ENCODE results near the gene SORL1.

SORL1 gene

DNA sequence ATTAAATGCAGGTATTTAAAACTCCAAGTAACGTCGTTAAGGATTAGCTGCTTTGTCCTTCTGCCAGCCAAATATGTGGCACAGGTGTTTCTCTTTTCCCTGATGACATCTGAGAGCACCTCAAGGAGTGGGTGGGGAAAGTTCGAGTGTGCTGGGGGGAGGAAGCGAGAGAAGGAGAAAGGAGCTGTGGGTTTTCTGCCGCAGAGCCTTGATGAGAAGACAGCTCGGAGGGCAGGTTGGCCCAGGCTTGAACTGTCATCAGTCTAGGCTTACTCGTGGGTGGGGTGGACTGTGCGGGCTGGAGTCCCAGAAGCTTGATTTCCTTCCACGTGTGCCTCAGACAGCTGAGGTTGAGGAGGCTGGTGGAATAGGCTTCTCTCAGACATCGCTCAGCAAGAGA lies 15.9 kb downstream of the SORL1 start:
- Histone ChIP-seq H3K36me3 (ENCODE audit: control insufficient read depth in 1 of 2, insufficient read depth in 2 of 2, low read length in 2 of 2) (no peaks in the 10 kb centered on the region), H3K9me3 (ENCODE audit: control insufficient read depth in 1 of 2, low read length in 2 of 2) (no peaks in the 10 kb centered on the region), H3K4me1 (ENCODE audit: control insufficient read depth in 1 of 2, insufficient read depth in 2 of 2, low read length in 2 of 2) (peaks cover 24 to 30% of the 10 kb centered on the region in 2 donors), H3K4me3 (ENCODE audit: low read depth in 1 of 2, low read length in 2 of 2) (no peak overlapping the region), H3K27me3 (ENCODE audit: low read depth, low read length) (no peaks in the 10 kb centered on the region), H3K27ac (ENCODE audit: low read length) (no peak overlapping the region)

GRCh38 chr11:121469910-121470309 lies 17.8 kb downstream of the SORL1 start:
- peaks cover 20 to 24% of the 10 kb centered on the region in 2 donors for H3K4me1 ChIP-seq (ENCODE audit: control insufficient read depth in 1 of 2, insufficient read depth in 2 of 2, low read length in 2 of 2)
- H3K36me3 ChIP-seq (ENCODE audit: control insufficient read depth in 1 of 2, insufficient read depth in 2 of 2, low read length in 2 of 2): no peaks in the 10 kb centered on the region
- H3K4me3 ChIP-seq (ENCODE audit: low read depth in 1 of 2, low read length in 2 of 2): no peak overlapping the region
- H3K9me3 ChIP-seq (ENCODE audit: control insufficient read depth in 1 of 2, low read length in 2 of 2): no peaks in the 10 kb centered on the region
- H3K27ac ChIP-seq (ENCODE audit: low read length): no peak overlapping the region
- no peaks in the 10 kb centered on the region for H3K27me3 ChIP-seq (ENCODE audit: low read depth, low read length)

DNA sequence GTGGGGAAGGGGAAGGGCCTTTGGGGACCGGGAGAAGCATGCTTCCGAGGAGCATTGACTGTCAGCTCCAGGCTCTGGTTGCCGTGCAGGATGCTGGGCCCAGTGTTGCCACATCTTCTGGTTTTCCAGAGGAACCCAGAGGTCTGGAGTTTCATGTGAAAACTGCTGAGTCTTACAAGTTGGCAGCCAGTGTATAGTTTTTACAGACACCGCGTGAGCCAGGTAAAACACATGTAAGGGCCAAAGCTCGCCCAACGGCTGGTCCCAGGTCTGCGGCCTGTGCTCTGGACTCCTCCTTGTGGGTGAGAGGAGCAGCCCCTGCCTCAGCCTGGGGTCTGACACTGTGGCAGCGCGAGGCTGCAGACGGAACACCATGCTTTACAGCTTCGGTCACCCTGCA lies 19.1 kb downstream of the SORL1 start:
- Histone ChIP-seq H3K4me1 (ENCODE audit: control insufficient read depth in 1 of 2, insufficient read depth in 2 of 2, low read length in 2 of 2) (peaks cover 13 to 14% of the 10 kb centered on the region in 2 donors), H3K27ac (ENCODE audit: low read length) (no peak overlapping the region), H3K27me3 (ENCODE audit: low read depth, low read length) (no peaks in the 10 kb centered on the region), H3K36me3 (ENCODE audit: control insufficient read depth in 1 of 2, insufficient read depth in 2 of 2, low read length in 2 of 2) (no peaks in the 10 kb centered on the region), H3K4me3 (ENCODE audit: low read depth in 1 of 2, low read length in 2 of 2) (no peak overlapping the region), H3K9me3 (ENCODE audit: control insufficient read depth in 1 of 2, low read length in 2 of 2) (no peaks in the 10 kb centered on the region)

DNA sequence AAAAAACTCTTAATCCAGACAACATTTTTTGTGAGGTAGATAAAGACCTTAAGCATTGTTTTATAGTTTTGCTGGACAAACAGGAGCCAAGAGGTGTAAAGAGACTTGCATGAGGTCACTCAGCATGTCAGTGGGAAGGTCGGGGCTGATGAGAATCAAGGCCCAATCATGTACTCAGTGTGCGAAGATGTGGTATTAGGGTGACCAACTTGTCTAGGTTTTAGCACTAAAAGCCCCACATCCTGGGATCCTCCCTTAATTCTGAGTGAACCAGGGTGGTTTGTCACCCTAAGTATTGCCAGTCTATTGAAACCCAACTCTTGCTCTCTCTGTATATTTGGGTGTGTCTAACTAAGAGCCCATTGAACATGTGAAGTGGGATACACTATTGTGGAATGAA lies 20.2 kb downstream of the SORL1 start:
- Histone ChIP-seq H3K9me3 (ENCODE audit: control insufficient read depth in 1 of 2, low read length in 2 of 2) (no peaks in the 10 kb centered on the region), H3K27ac (ENCODE audit: low read length) (no peak overlapping the region), H3K4me1 (ENCODE audit: control insufficient read depth in 1 of 2, insufficient read depth in 2 of 2, low read length in 2 of 2) (peaks cover 6 to 9% of the 10 kb centered on the region in 2 donors), H3K27me3 (ENCODE audit: low read depth, low read length) (no peaks in the 10 kb centered on the region), H3K36me3 (ENCODE audit: control insufficient read depth in 1 of 2, insufficient read depth in 2 of 2, low read length in 2 of 2) (no peaks in the 10 kb centered on the region), H3K4me3 (ENCODE audit: low read depth in 1 of 2, low read length in 2 of 2) (no peak overlapping the region)

DNA sequence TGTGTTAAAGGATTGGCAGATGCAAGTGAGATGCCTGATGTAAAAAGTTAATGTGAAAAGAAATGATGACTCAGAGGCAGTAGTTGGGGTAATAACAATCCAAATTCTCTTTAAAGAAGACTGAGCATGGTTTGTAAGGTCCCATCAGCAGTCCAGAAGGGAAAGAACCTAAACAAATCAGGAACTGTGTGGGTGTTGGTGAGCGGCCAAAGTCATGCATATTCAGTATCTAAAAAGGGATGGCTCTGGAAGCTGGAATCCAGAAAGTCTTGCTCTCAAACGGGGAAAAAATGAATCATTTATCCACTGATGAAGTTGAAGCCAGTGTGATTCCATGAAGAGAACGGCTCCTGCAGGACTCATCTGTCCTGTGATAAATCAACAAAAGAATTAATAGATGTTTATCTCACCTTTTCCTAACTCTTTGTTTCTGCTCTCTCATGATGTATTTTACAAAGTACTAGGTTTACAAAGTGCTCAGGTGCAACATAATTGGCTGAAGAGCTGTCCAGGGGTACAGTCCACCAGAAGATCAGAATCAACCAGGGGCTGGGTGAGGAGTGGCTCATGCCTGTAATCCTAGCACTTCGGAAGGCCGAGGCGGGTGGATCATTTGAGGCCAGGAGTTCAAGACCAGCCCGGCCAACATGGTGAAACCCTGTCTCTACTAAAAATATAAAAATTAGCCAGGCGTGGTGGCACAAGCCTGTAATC lies 21.1 kb downstream of the SORL1 start:
- Histone ChIP-seq H3K4me1 (ENCODE audit: control insufficient read depth in 1 of 2, insufficient read depth in 2 of 2, low read length in 2 of 2) (peaks cover 0 to 6% of the 10 kb centered on the region in 2 donors), H3K27ac (ENCODE audit: low read length) (no peak overlapping the region), H3K36me3 (ENCODE audit: control insufficient read depth in 1 of 2, insufficient read depth in 2 of 2, low read length in 2 of 2) (no peaks in the 10 kb centered on the region), H3K27me3 (ENCODE audit: low read depth, low read length) (no peaks in the 10 kb centered on the region), H3K9me3 (ENCODE audit: control insufficient read depth in 1 of 2, low read length in 2 of 2) (no peaks in the 10 kb centered on the region), H3K4me3 (ENCODE audit: low read depth in 1 of 2, low read length in 2 of 2) (no peak overlapping the region)

DNA sequence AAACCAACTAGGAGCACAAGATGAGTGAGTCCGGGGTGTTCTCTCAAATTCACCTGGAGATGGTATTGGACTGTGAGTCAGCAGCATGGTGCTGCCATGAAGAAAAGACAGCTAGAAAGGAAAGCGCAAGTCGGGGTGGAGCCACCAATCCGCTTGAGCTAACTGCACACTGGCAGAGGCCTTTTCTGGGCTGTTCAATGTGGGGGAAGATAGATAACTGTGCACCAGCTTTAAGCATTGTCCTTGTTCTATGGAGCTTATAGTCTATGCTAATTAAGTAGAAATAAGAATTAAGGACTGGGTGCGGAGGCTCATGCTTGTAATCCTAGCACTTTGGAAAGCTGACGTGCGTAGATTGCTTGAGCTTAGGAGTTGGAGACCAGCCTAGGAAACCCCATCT lies 22.6 kb downstream of the SORL1 start:
- Histone ChIP-seq H3K9me3 (ENCODE audit: control insufficient read depth in 1 of 2, low read length in 2 of 2) (no peaks in the 10 kb centered on the region), H3K27ac (ENCODE audit: low read length) (no peak overlapping the region), H3K27me3 (ENCODE audit: low read depth, low read length) (no peaks in the 10 kb centered on the region), H3K36me3 (ENCODE audit: control insufficient read depth in 1 of 2, insufficient read depth in 2 of 2, low read length in 2 of 2) (no peaks in the 10 kb centered on the region), H3K4me1 (ENCODE audit: control insufficient read depth in 1 of 2, insufficient read depth in 2 of 2, low read length in 2 of 2) (peaks cover 0 to 6% of the 10 kb centered on the region in 2 donors), H3K4me3 (ENCODE audit: low read depth in 1 of 2, low read length in 2 of 2) (no peak overlapping the region)

GRCh38 chr11:121476379-121477032 lies 24.4 kb downstream of the SORL1 start:
- Histone ChIP-seq H3K27ac (ENCODE audit: low read length) (no peak overlapping the region), H3K9me3 (ENCODE audit: control insufficient read depth in 1 of 2, low read length in 2 of 2) (no peaks in the 10 kb centered on the region), H3K4me1 (ENCODE audit: control insufficient read depth in 1 of 2, insufficient read depth in 2 of 2, low read length in 2 of 2) (peaks cover 0 to 6% of the 10 kb centered on the region in 2 donors), H3K27me3 (ENCODE audit: low read depth, low read length) (no peaks in the 10 kb centered on the region), H3K36me3 (ENCODE audit: control insufficient read depth in 1 of 2, insufficient read depth in 2 of 2, low read length in 2 of 2) (no peaks in the 10 kb centered on the region), H3K4me3 (ENCODE audit: low read depth in 1 of 2, low read length in 2 of 2) (no peak overlapping the region)

DNA sequence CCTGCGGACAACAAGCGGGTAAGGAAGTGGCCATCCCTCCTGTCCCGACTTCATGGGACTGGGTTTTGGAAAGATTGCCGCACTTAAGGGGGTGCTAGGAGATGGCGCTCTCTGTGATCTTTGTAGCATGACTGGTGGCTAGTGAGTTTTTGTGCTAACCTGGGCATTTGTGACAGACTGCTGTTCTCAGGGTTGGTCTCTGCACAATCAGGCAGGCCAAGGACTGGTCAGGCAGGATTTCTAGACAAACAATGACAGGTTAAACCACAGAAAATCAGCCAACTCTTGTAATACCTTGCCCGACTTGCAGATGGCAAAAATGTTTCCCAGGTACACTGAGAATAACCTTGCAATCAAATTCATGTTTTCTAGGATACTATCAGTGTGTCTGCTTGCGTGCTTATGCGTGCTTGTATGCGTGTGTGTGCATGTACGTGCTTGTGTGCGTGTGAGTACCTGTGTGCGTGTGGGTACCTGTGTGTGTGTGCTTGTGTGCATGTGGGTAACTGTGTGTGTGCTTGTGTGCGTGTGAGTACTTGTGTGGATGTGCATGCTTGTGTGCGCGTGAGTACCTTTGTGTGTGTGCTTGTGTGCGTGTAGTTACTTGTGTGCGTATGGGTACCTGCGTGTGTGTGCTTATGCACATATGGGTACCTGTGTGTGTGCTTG lies 26.2 kb downstream of the SORL1 start:
- Histone ChIP-seq H3K27me3 (ENCODE audit: low read depth, low read length) (no peaks in the 10 kb centered on the region), H3K4me1 (ENCODE audit: control insufficient read depth in 1 of 2, insufficient read depth in 2 of 2, low read length in 2 of 2) (no peaks in the 10 kb centered on the region), H3K9me3 (ENCODE audit: control insufficient read depth in 1 of 2, low read length in 2 of 2) (no peaks in the 10 kb centered on the region), H3K4me3 (ENCODE audit: low read depth in 1 of 2, low read length in 2 of 2) (no peak overlapping the region), H3K36me3 (ENCODE audit: control insufficient read depth in 1 of 2, insufficient read depth in 2 of 2, low read length in 2 of 2) (no peaks in the 10 kb centered on the region), H3K27ac (ENCODE audit: low read length) (no peak overlapping the region)

DNA sequence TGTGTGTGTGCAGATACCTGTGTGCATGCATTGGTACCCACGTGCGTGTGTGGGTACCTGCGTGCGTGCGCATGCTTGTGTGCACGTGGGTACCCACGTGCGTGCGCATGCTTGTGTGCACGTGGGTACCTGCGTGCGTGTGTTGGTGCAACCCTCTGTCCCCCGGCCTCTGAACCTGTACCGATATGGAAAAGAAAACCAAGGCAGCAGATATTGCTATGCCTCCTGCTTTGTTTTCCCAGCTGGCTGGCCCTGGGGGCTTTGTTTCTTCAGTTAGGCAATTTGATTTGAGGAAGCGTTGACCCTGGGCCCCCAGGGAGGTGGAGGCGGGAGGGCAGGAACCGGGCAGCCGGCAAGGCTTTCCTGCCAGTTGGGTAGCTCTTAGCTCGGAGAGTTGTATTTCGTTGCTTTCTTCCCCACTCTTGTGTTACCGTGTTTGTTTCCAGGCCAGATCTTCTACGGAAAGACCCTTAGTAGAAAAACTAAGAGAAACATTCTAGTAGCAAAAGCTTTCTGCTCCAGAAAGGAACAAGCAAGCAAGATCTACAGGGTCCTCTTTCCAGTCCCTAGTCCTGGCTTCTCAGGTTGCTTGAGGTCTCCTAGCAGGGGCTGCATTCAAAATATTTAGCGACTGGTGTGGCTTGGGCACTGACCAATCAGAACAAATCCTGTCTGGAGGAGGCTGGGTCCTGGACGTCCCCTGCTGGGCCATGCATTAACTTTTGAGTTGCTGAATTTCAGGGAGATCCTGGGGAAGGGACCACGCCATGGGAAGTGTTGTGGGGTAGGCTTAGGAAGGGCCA lies 27.0 kb downstream of the SORL1 start:
- Histone ChIP-seq H3K36me3 (ENCODE audit: control insufficient read depth in 1 of 2, insufficient read depth in 2 of 2, low read length in 2 of 2) (no peaks in the 10 kb centered on the region), H3K9me3 (ENCODE audit: control insufficient read depth in 1 of 2, low read length in 2 of 2) (no peaks in the 10 kb centered on the region), H3K4me3 (ENCODE audit: low read depth in 1 of 2, low read length in 2 of 2) (no peak overlapping the region), H3K27me3 (ENCODE audit: low read depth, low read length) (no peaks in the 10 kb centered on the region), H3K4me1 (ENCODE audit: control insufficient read depth in 1 of 2, insufficient read depth in 2 of 2, low read length in 2 of 2) (no peaks in the 10 kb centered on the region), H3K27ac (ENCODE audit: low read length) (no peak overlapping the region)

- Histone ChIP-seq H3K4me3 (ENCODE audit: low read depth in 1 of 2, low read length in 2 of 2) (no peak overlapping the region), H3K27ac (ENCODE audit: low read length) (no peak overlapping the region), H3K9me3 (ENCODE audit: control insufficient read depth in 1 of 2, low read length in 2 of 2) (no peaks in the 10 kb centered on the region), H3K4me1 (ENCODE audit: control insufficient read depth in 1 of 2, insufficient read depth in 2 of 2, low read length in 2 of 2) (no peaks in the 10 kb centered on the region), H3K36me3 (ENCODE audit: control insufficient read depth in 1 of 2, insufficient read depth in 2 of 2, low read length in 2 of 2) (no peaks in the 10 kb centered on the region), H3K27me3 (ENCODE audit: low read depth, low read length) (no peaks in the 10 kb centered on the region)
These were observed 27.7 kb downstream of the SORL1 start for GRCh38 chr11:121479698-121480238.
